Activated CD8-positive, alpha-beta memory T cell treated with anti-CD3 and anti-CD28 coated beads, Interleukin-2, amount 10 ng/mL, durations not matched to agents 7 days and 5 days (primary cell): Measurements from ENCODE around the gene NSMF. TPM values are rescaled to one million over a fixed set of nuclear protein-coding genes. Genes with fewer than 3 reads are reported as not detected.
"Not testable (repeated sequence)": the region's sequence is repeated elsewhere in the genome, so short reads cannot be mapped to it uniquely, and the experiment has no call there.

Experiments used
- ATAC-seq: fragments of 150-1000 bp; cut with Tn5 transposase; one replicate; pipeline ENCODE4 v1.10.0; 2021; ENCODE audit warnings: moderate library complexity
- CTCF ChIA-PET: fragments of 350-600 bp; sonication (Branson Sonifier 250); formaldehyde crosslinking; loops from one replicate; lab custom pipeline; 2021; ENCODE audit warnings: antibody characterized with exemption; lab: Charles Lee
- DNase-seq: peaks from one replicate; pipeline ENCODE4 v3.0.0-alpha.2; 2020
- H3K27ac Mint-ChIP-seq: one replicate; pipeline ENCODE4 v1.8.0; 2021; ENCODE audit warnings: mild to moderate bottlenecking, mixed read lengths
- H3K27me3 Mint-ChIP-seq: one replicate; pipeline ENCODE4 v1.8.0; 2021; ENCODE audit warnings: mixed read lengths
- H3K36me3 Mint-ChIP-seq: one replicate; pipeline ENCODE4 v1.8.0; 2021; ENCODE audit warnings: mild to moderate bottlenecking, mixed read lengths
- H3K4me1 Mint-ChIP-seq: one replicate; pipeline ENCODE4 v1.8.0; 2021; ENCODE audit warnings: mixed read lengths
- H3K4me3 Mint-ChIP-seq: one replicate; pipeline ENCODE4 v1.8.0; 2021; ENCODE audit warnings: mild to moderate bottlenecking, moderate library complexity, mixed read lengths
- H3K9me3 Mint-ChIP-seq: one replicate; pipeline ENCODE4 v1.8.0; 2022; ENCODE audit warnings: low read depth, mixed read lengths
- total RNA-seq, 2 experiments: library from RNA; stranded (reverse); gene quantifications; one replicate each; pipeline ENCODE4 v1.2.3, GENCODE V29; 2021

The NSMF gene
- total RNA-seq, 2 experiments from 2014 or later = 35.8 to 42.1 TPM

DNA sequence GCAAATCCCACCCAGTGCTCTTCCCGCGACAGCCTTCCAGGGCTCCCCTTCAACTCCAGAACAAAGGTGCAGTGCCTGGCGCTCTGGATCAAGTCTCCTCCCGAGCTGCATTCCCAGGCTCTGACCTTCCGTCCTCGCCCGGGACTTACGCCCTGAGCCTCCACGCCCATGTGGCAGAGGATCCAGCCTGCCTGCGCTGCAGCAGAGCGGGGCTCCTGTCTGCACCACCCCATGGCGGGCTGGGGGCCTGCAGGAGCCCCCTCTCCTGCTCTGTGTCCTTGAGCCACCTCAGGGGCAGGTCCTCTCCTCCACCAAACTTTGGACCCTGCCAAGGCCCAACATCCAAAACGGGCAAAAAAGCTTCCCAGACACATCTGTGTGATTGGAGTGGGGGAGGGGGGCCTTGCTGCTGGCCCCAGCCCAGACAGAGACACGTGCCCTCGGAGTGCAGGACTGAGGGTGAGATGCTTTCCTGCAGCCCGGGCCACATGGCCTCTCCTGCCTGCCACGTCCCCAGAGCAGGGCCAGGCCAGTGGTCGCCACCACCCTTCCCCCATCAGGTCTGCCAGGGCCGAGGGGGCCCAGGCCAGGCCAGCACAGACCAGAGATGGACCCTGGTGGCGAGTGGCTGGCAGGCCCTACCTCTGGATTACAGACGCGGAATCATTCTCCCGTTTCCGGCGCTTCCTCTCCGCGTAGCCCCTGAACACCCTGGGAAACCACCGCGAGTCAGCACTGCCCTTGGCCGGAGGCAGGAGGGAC is 4.4 kb downstream of the NSMF start:
- no peak for ATAC-seq
- peaks cover 28% of the 10 kb centered on the region for H3K4me1 Mint-ChIP-seq
- no peak overlapping the region for H3K27ac Mint-ChIP-seq
- no peak overlapping the region for H3K4me3 Mint-ChIP-seq
- no peaks in the 10 kb centered on the region for H3K27me3 Mint-ChIP-seq
- DNase-seq = no peak
- no peaks in the 10 kb centered on the region for H3K9me3 Mint-ChIP-seq
- H3K36me3 Mint-ChIP-seq = peaks cover 10% of the 10 kb centered on the region
- CTCF ChIA-PET = no interaction called here

- peak; percentile 20 for ATAC-seq
Observed at GRCh38 chr9:137454145-137454596, 5.0 kb downstream of the NSMF start.

GRCh38 chr9:137453643-137454081 is 5.5 kb downstream of the NSMF start:
- CTCF ChIA-PET = interaction anchor here (0.9 to 1.1 kb wide), 2 partner anchors 8 to 31 kb away, joined by 3 to 4 read pairs; partner anchors contain the start of genes EXD3 and NOXA1
- no peak overlapping the region for H3K4me3 Mint-ChIP-seq
- H3K27me3 Mint-ChIP-seq = no peaks in the 10 kb centered on the region
- no peaks in the 10 kb centered on the region for H3K9me3 Mint-ChIP-seq
- DNase-seq (peak; percentile 72), ATAC-seq (peak; percentile 65)
- H3K4me1 Mint-ChIP-seq = peaks cover 24% of the 10 kb centered on the region
- no peak overlapping the region for H3K27ac Mint-ChIP-seq
- H3K36me3 Mint-ChIP-seq = peaks cover 10% of the 10 kb centered on the region

More at GRCh38 chr9:137454145-137454596, 5.0 kb downstream of the NSMF start:
- peaks cover 24% of the 10 kb centered on the region for H3K4me1 Mint-ChIP-seq
- DNase-seq = peak; percentile 62
- no peak overlapping the region for H3K27ac Mint-ChIP-seq
- no peaks in the 10 kb centered on the region for H3K9me3 Mint-ChIP-seq
- H3K4me3 Mint-ChIP-seq = no peak overlapping the region
- peaks cover 10% of the 10 kb centered on the region for H3K36me3 Mint-ChIP-seq
- no peaks in the 10 kb centered on the region for H3K27me3 Mint-ChIP-seq
- CTCF ChIA-PET = interaction anchor here (1.1 kb wide), 1 partner anchor 9 kb away, joined by 3 read pairs; no protein-coding TSS in a partner anchor

GRCh38 chr9:137452761-137453642 is 6.1 kb downstream of the NSMF start:
- H3K4me3 Mint-ChIP-seq = no peak overlapping the region
- no peak for ATAC-seq
- H3K4me1 Mint-ChIP-seq = peaks cover 24% of the 10 kb centered on the region
- CTCF ChIA-PET = interaction anchor here (0.8 to 1.1 kb wide), 3 partner anchors 7 to 30 kb away, joined by 3 to 4 read pairs (median 4); partner anchors contain the start of genes EXD3 and NOXA1
- no peaks in the 10 kb centered on the region for H3K9me3 Mint-ChIP-seq
- no peaks in the 10 kb centered on the region for H3K27me3 Mint-ChIP-seq
- H3K36me3 Mint-ChIP-seq = peaks cover 10% of the 10 kb centered on the region
- no peak overlapping the region for H3K27ac Mint-ChIP-seq
- DNase-seq = no peak

- Mint-ChIP-seq H3K36me3 (peaks cover 10% of the 10 kb centered on the region), H3K4me1 (peaks cover 24% of the 10 kb centered on the region), H3K4me3 (no peak overlapping the region), H3K27ac (peak overlapping the region; percentile 66), H3K27me3 (no peaks in the 10 kb centered on the region), H3K9me3 (no peaks in the 10 kb centered on the region)
- ATAC-seq (no peak), DNase-seq (no peak)
- CTCF ChIA-PET = interaction anchor here (0.8 to 0.9 kb wide), 2 partner anchors 8 to 30 kb away, joined by 4 read pairs; partner anchors contain the start of genes EXD3 and NOXA1
Observed at GRCh38 chr9:137452006-137452760, 7.0 kb downstream of the NSMF start.

DNA sequence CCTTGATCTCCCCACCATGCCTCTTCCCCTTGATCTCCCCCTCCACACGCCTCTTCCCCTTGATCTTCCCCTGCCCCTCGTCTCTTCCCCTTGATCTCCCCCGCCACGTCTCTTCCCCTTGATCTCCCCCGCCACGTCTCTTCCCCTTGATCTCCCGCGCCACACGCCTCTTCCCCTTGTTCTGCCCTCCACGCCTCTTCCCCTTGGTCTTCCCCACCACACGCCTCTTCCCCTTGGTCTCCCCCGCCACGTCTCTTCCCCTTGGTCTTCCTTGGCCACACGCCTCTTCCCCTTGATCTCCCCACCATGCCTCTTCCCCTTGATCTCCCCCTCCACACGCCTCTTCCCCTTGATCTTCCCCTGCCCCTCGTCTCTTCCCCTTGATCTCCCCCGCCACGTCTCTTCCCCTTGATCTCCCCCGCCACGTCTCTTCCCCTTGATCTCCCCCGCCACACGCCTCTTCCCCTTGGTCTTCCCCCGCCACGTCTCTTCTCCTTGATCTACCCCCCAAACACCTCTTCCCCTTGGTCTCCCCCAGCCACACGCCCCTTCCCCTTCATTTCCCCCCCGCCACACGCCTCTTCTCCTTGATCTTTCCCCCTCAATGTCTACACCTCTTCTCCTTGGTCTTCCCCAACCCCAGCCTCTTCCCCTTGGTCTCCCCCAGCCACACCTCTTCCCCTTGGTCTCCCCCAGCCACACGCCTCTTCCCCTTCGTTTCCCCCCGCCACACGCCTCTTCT is 7.7 kb downstream of the NSMF start:
- ATAC-seq, H3K27me3 Mint-ChIP-seq, H3K36me3 Mint-ChIP-seq, H3K27ac Mint-ChIP-seq, CTCF ChIA-PET, H3K4me3 Mint-ChIP-seq, DNase-seq, H3K9me3 Mint-ChIP-seq: not testable (repeated sequence)
- H3K4me1 Mint-ChIP-seq = peaks cover 24% of the 10 kb centered on the region

DNA sequence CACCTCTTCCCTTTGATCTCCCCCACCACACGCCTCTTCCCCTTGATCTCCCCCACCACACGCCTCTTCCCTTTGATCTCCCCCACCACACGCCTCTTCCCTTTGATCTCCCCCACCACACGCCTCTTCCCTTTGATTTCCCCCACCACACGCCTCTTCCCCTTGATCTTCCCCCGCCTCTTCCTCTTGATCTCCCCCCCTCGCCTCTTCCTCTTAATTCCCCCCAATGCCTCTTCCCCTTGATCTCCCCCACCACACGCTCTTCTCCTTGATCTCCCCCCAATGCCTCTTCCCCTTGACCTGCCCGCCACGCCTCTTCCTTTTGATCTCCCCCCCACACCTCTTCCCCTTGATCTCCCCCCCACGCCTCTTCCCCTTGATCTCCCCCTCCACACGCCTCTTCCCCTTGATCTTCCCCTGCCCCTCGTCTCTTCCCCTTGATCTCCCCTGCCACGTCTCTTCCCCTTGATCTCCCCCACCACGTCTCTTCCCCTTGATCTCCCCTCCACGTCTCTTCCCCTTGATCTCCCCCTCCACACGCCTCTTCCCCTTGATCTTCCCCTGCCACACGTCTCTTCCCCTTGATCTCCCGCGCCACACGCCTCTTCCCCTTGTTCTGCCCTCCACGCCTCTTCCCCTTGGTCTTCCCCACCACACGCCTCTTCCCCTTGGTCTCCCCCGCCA is 8.5 kb downstream of the NSMF start:
- CTCF ChIA-PET = interaction anchor here (1.8 kb wide), 1 partner anchor 28 kb away, joined by 7 read pairs; the partner anchor contains the start of genes EXD3 and NOXA1
- not testable (repeated sequence) for H3K27ac Mint-ChIP-seq, H3K4me3 Mint-ChIP-seq, ATAC-seq, H3K36me3 Mint-ChIP-seq, DNase-seq, H3K9me3 Mint-ChIP-seq, H3K27me3 Mint-ChIP-seq
- peaks cover 29% of the 10 kb centered on the region for H3K4me1 Mint-ChIP-seq

DNA sequence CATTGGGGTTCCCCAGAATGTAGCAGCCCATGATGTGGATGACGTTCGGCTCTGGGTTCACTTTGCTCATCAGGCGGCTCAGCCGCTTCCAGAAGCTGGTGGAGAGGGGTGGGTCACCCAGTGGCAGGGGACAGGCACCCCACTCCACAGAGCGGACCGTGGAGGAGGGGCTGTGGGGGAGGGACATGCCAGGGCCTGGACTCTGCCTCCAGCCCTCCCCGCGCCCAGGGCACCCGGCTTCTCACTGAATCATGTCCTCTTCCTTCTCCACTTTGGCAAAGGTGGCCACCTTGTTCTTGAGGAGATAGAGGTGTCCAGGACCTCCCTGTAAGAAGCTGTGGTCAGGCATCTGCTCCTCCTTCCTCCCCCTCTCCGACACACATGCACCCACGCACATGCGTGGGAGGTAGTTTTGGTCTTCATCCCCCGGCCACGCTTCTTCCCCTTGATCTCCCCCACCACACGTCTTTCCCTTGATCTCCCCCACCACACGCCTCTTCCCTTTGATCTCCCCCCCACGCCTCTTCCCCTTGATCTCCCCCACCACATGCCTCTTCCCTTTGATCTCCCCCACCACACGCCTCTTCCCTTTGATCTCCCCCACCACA is 9.1 kb downstream of the NSMF start:
- DNase-seq (no peak), ATAC-seq (no peak)
- H3K36me3 Mint-ChIP-seq = peaks cover 6% of the 10 kb centered on the region
- CTCF ChIA-PET = interaction anchor here (1.8 kb wide), 1 partner anchor 27 kb away, joined by 7 read pairs; the partner anchor contains the start of genes EXD3 and NOXA1
- H3K4me1 Mint-ChIP-seq = peaks cover 36% of the 10 kb centered on the region
- no peak overlapping the region for H3K27ac Mint-ChIP-seq
- H3K9me3 Mint-ChIP-seq = no peaks in the 10 kb centered on the region
- H3K27me3 Mint-ChIP-seq = peaks cover 2% of the 10 kb centered on the region
- H3K4me3 Mint-ChIP-seq = no peak overlapping the region

DNA sequence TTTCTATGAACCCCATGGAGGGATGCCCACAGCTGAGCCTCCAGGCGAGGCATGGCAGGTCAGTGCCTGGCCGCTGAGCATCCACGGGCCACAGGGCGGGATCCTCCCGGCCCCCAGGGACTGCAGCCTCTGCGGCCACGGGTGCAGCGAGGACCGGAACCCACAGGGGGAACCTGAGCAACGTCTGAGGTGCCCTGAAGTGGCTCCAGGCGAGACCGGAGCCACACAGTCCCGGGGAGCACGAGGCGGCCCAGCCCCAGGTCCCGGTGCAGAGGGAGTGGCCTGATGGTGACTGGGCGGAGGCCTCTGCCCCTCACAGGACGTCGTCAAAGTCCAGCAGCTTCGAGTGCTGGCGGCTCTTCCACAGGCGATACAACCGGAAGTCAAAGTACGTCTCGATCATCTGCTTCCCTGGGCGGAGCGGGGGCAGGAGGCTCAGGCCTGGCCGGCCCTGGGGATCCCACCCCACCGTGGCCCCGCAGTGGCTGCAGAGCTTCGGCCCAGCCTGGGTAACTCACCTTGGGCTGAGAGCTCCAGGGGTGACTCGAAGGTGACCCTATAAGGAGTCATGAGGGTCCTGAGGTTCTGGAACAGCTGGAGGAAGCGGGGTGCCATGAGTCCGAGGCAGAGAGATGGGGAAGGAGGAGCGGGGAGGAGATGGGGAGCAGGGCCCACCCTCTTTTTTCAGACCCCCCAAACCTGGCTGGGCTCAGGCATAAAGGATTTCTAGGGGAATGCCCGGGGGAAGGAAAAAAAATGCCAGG is 9.9 kb downstream of the NSMF start:
- H3K4me3 Mint-ChIP-seq = no peak overlapping the region
- peaks cover 39% of the 10 kb centered on the region for H3K4me1 Mint-ChIP-seq
- H3K27me3 Mint-ChIP-seq = peaks cover 8% of the 10 kb centered on the region
- ATAC-seq (no peak), DNase-seq (no peak)
- H3K36me3 Mint-ChIP-seq = peaks cover 1% of the 10 kb centered on the region
- H3K27ac Mint-ChIP-seq = no peak overlapping the region
- CTCF ChIA-PET = interaction anchor here (1.8 kb wide), 1 partner anchor 26 kb away, joined by 7 read pairs; the partner anchor contains the start of genes EXD3 and NOXA1
- H3K9me3 Mint-ChIP-seq = no peaks in the 10 kb centered on the region

- CTCF ChIA-PET = interaction anchor here (0.7 to 1.8 kb wide), 2 partner anchors 26 to 147 kb away, joined by 3 to 7 read pairs; partner anchors contain the start of genes EXD3, NOXA1 and NRARP
Observed at GRCh38 chr9:137448602-137448962, 10.6 kb downstream of the NSMF start.

More at GRCh38 chr9:137448602-137448962, 10.6 kb downstream of the NSMF start:
- DNase-seq (no peak), ATAC-seq (no peak)
- H3K4me1 Mint-ChIP-seq = peaks cover 35% of the 10 kb centered on the region
- peaks cover 12% of the 10 kb centered on the region for H3K27me3 Mint-ChIP-seq
- no peak overlapping the region for H3K4me3 Mint-ChIP-seq
- peaks cover under 1% of the 10 kb centered on the region for H3K36me3 Mint-ChIP-seq
- H3K9me3 Mint-ChIP-seq = no peaks in the 10 kb centered on the region
- no peak overlapping the region for H3K27ac Mint-ChIP-seq
